ENCODE results near the gene GJB3. TPM values are rescaled to one million over a fixed set of nuclear protein-coding genes. Genes with fewer than 3 reads are reported as not detected.
"Not testable (repeated sequence)": the region's sequence is repeated elsewhere in the genome, so short reads cannot be mapped to it uniquely, and the experiment has no call there.

GJB3 gene
- total and polyA plus RNA-seq, 2 donors (not counting 1 experiment from before 2014, with no cell fraction given), result not detected

DNA sequence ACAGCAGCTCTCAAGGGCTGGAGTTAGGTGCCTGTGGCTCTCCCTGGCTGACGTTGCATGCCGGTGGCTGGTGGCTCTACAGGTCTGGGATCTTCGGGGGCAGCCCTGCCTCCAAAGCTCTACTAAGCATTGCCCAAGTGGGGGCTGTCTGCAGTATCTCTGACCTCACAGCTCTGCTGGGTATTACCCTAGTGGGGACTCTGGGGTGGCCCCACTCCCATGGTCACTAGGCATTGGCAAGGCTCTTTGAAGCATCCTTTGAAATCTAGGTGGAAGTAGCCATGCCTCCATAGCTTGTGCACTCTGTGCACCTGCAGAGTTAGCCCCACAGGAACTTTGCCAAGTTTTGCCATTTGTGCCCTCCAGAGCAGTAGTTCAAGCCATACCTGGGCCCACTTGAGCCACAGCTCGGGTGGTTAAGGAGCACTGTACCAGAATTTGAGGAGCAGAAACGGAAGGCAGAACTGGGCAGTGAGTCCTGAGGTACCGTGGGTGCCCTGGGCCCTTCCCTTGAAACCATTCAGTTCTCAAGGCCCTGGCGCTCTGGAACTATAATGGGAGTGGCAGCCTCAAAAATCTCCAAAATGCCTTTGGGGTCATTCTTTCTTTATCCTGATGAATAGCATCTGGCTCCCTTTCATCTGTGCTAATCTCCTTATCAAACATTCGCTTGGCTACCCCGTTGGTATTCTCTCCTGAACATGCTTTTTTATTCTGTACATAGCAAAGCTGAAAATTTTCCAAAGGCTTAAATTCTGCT, 27.2 kb downstream of the GJB3 start:
- Mint-ChIP-seq H3K27me3 (no peaks in the 10 kb centered on the region), H3K9me3 (ENCODE audit: insufficient read depth) (peaks cover 5% of the 10 kb centered on the region), H3K4me1 (no peaks in the 10 kb centered on the region), H3K27ac (no peak overlapping the region), H3K4me3 (no peak overlapping the region)
- DNase-seq, result no peak
- H4K20me1 ChIP-seq (ENCODE audit: control insufficient read depth, insufficient read depth, low read length, poor library complexity, severe bottlenecking), result no peaks in the 10 kb centered on the region
- WGBS (ENCODE audit: insufficient coverage), result 87% methylated on average over 9 of the region's 9 CpGs
- no peaks in the 10 kb centered on the region for H3K4me1 ChIP-seq (ENCODE audit: control insufficient read depth in 2 of 2, insufficient read depth in 2 of 2, low read length in 2 of 2)
- ChIA-PET CTCF (no interaction called here), POLR2A (no interaction called here)
- H3K4me3 ChIP-seq (ENCODE audit: control extremely low read depth in 1 of 5, extremely low read depth in 1 of 5, insufficient read depth in 1 of 5, low read depth in 2 of 5, low read length in 4 of 5), result no peak overlapping the region
- H3K9ac ChIP-seq (ENCODE audit: low read length), result no peak overlapping the region
- H3K36me3 ChIP-seq (replicated peaks in 1 of 2; ENCODE audit: control extremely low read depth in 1 of 2, control insufficient read depth in 1 of 2, extremely low read depth in 1 of 2, insufficient read depth in 2 of 2, low read length in 1 of 2), result no peaks in the 10 kb centered on the region
- no peaks in the 10 kb centered on the region for H3K79me2 ChIP-seq (ENCODE audit: control insufficient read depth, insufficient read depth, low read length)
- H3K27ac ChIP-seq (ENCODE audit: low read length in 2 of 2), result no peak overlapping the region
- peaks cover 0 to 6% (median 0%) of the 10 kb centered on the region in 4 experiments for H3K27me3 ChIP-seq (replicated peaks in 1 of 4; ENCODE audit: control extremely low read depth in 1 of 4, control insufficient read depth in 3 of 4, insufficient read depth in 4 of 4, low read length in 3 of 4)
- intact Hi-C loops (cut with micrococcal nuclease), result no loop called here
- no peak overlapping the region for H2AFZ ChIP-seq (ENCODE audit: insufficient read depth, low read depth, low read length, poor library complexity, severe bottlenecking)
- peaks cover 0 to 8% (median 3%) of the 10 kb centered on the region in 3 donors for H3K9me3 ChIP-seq (ENCODE audit: control extremely low read depth in 1 of 3, control insufficient read depth in 2 of 3, insufficient read depth in 1 of 3, low read length in 2 of 3)
- no peak overlapping the region for H3K4me2 ChIP-seq (replicated peaks; ENCODE audit: low read depth, low read length, poor library complexity, severe bottlenecking)
- no peak for TF ChIP-seq EZH2 (IDR thresholded peaks at IDR 0.05; ENCODE audit: borderline replicate concordance, insufficient read depth, low read depth, low read length, poor library complexity, severe bottlenecking)
- TF ChIP-seq, protein P1, sequence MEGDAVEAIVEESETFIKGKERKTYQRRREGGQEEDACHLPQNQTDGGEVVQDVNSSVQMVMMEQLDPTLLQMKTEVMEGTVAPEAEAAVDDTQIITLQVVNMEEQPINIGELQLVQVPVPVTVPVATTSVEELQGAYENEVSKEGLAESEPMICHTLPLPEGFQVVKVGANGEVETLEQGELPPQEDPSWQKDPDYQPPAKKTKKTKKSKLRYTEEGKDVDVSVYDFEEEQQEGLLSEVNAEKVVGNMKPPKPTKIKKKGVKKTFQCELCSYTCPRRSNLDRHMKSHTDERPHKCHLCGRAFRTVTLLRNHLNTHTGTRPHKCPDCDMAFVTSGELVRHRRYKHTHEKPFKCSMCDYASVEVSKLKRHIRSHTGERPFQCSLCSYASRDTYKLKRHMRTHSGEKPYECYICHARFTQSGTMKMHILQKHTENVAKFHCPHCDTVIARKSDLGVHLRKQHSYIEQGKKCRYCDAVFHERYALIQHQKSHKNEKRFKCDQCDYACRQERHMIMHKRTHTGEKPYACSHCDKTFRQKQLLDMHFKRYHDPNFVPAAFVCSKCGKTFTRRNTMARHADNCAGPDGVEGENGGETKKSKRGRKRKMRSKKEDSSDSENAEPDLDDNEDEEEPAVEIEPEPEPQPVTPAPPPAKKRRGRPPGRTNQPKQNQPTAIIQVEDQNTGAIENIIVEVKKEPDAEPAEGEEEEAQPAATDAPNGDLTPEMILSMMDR (IDR thresholded peaks at IDR 0.05), result no peak
- no peak for ATAC-seq (ENCODE audit: low read depth)

DNA sequence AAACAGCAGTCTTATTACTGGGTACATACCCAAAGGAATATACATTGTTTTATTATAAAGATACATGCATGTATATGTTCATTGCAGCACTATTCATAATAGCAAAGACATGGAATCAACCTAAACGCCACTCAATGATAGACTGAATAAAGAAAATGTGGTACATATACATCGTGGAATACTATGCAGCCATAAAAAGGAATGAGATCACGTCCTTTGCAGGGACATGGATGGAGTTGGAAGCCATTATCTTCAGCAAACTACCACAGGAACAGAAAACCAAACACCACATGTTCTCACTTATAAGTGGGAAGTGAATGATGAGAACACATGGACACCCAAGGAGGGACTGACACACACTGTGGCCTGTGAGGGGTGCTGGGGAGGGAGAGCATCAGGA, 29.8 kb downstream of the GJB3 start:
- ATAC-seq (ENCODE audit: low read depth); intact Hi-C loops (cut with micrococcal nuclease); H3K27ac ChIP-seq (ENCODE audit: low read length in 2 of 2); H3K4me3 ChIP-seq (ENCODE audit: control extremely low read depth in 1 of 5, extremely low read depth in 1 of 5, insufficient read depth in 1 of 5, low read depth in 2 of 5, low read length in 4 of 5); H3K36me3 ChIP-seq (replicated peaks in 1 of 2; ENCODE audit: control extremely low read depth in 1 of 2, control insufficient read depth in 1 of 2, extremely low read depth in 1 of 2, insufficient read depth in 2 of 2, low read length in 1 of 2); H3K9ac ChIP-seq (ENCODE audit: low read length); H4K20me1 ChIP-seq (ENCODE audit: control insufficient read depth, insufficient read depth, low read length, poor library complexity, severe bottlenecking); H3K4me1 ChIP-seq (ENCODE audit: control insufficient read depth in 2 of 2, insufficient read depth in 2 of 2, low read length in 2 of 2); H2AFZ ChIP-seq (ENCODE audit: insufficient read depth, low read depth, low read length, poor library complexity, severe bottlenecking); H3K9me3 Mint-ChIP-seq (ENCODE audit: insufficient read depth); H3K27ac Mint-ChIP-seq; H3K79me2 ChIP-seq (ENCODE audit: control insufficient read depth, insufficient read depth, low read length); H3K4me1 Mint-ChIP-seq; CTCF ChIA-PET; POLR2A ChIA-PET; H3K27me3 ChIP-seq (replicated peaks in 1 of 4; ENCODE audit: control extremely low read depth in 1 of 4, control insufficient read depth in 3 of 4, insufficient read depth in 4 of 4, low read length in 3 of 4); H3K27me3 Mint-ChIP-seq; H3K9me3 ChIP-seq (ENCODE audit: control extremely low read depth in 1 of 3, control insufficient read depth in 2 of 3, insufficient read depth in 1 of 3, low read length in 2 of 3); H3K4me3 Mint-ChIP-seq; DNase-seq; H3K4me2 ChIP-seq (replicated peaks; ENCODE audit: low read depth, low read length, poor library complexity, severe bottlenecking): not testable (repeated sequence)
- no CpG with 5 or more reads among the region's 3 CpGs for WGBS (ENCODE audit: insufficient coverage)
